Measurements from ENCODE around the gene AP3S2. TPM values are rescaled to one million over a fixed set of nuclear protein-coding genes. Genes with fewer than 3 reads are reported as not detected.
"Not testable (repeated sequence)": the region's sequence is repeated elsewhere in the genome, so short reads cannot be mapped to it uniquely, and the experiment has no call there.

AP3S2 gene
- total and polyA plus RNA-seq, 4 donors: 8.4 to 73.5 (median 25.9) TPM

DNA sequence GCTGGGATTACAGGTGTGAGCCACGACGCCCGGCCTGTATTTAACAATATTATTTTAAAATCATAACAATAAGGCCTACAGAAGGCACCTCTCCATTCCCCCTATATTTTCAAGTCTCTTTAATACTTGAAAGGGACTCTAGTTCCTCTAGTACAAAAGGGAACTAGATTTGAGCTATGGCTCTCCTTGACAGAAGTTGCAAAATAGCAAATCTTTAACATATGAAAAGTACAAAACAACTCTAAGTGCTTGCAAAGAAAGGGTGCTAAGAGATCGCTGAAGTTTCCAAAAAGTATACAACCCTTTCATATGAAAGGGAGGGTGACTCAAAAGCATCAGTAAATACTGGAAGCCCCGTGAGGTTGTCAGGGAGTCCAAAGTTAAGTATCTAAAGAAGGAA lies 23.8 kb downstream of the AP3S2 start:
- no peaks in the 10 kb centered on the region for H3K27me3 ChIP-seq (ENCODE audit: control insufficient read depth in 4 of 4, insufficient read depth in 4 of 4, low read length in 3 of 4)
- H3K4me3 ChIP-seq (ENCODE audit: low read depth in 1 of 3, low read length in 3 of 3): no peak overlapping the region
- peaks cover 0 to 2% (median 0%) of the 10 kb centered on the region in 4 donors for H3K36me3 ChIP-seq (ENCODE audit: control insufficient read depth in 4 of 4, insufficient read depth in 3 of 4, low read depth in 1 of 4, low read length in 3 of 4)
- H3K4me1 ChIP-seq (ENCODE audit: control insufficient read depth in 4 of 4, insufficient read depth in 4 of 4, low read length in 3 of 4): peaks cover 11 to 27% (median 15%) of the 10 kb centered on the region in 4 donors
- WGBS: 96% methylated on average over 5 of the region's 5 CpGs
- no peak overlapping the region for H3K9ac ChIP-seq (ENCODE audit: low read depth in 1 of 2, low read length in 2 of 2)
- DNase-seq (ENCODE audit: low spot score): no peak
- no peak for TF ChIP-seq HNF4A (conservative IDR thresholded peaks at IDR 0.05)
- no peak for TF ChIP-seq HNF4G (IDR thresholded peaks at IDR 0.05)
- TF ChIP-seq, protein P1, sequence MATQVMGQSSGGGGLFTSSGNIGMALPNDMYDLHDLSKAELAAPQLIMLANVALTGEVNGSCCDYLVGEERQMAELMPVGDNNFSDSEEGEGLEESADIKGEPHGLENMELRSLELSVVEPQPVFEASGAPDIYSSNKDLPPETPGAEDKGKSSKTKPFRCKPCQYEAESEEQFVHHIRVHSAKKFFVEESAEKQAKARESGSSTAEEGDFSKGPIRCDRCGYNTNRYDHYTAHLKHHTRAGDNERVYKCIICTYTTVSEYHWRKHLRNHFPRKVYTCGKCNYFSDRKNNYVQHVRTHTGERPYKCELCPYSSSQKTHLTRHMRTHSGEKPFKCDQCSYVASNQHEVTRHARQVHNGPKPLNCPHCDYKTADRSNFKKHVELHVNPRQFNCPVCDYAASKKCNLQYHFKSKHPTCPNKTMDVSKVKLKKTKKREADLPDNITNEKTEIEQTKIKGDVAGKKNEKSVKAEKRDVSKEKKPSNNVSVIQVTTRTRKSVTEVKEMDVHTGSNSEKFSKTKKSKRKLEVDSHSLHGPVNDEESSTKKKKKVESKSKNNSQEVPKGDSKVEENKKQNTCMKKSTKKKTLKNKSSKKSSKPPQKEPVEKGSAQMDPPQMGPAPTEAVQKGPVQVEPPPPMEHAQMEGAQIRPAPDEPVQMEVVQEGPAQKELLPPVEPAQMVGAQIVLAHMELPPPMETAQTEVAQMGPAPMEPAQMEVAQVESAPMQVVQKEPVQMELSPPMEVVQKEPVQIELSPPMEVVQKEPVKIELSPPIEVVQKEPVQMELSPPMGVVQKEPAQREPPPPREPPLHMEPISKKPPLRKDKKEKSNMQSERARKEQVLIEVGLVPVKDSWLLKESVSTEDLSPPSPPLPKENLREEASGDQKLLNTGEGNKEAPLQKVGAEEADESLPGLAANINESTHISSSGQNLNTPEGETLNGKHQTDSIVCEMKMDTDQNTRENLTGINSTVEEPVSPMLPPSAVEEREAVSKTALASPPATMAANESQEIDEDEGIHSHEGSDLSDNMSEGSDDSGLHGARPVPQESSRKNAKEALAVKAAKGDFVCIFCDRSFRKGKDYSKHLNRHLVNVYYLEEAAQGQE (IDR thresholded peaks at IDR 0.05): no peak
- TF ChIP-seq GABPA (IDR thresholded peaks at IDR 0.05 in 1 of 2, conservative IDR thresholded peaks at IDR 0.05 in 1 of 2): no peak
- no peak for TF ChIP-seq CTCF (IDR thresholded peaks at IDR 0.05; ENCODE audit: low read depth, low read length, missing input control)
- no peak for TF ChIP-seq TAF1 (conservative IDR thresholded peaks at IDR 0.05)
- TF ChIP-seq RXRA (IDR thresholded peaks at IDR 0.05): no peak
- TF ChIP-seq SP1 (IDR thresholded peaks at IDR 0.05): no peak
- TF ChIP-seq RAD21 (IDR thresholded peaks at IDR 0.05): no peak
- TF ChIP-seq, protein P2, sequence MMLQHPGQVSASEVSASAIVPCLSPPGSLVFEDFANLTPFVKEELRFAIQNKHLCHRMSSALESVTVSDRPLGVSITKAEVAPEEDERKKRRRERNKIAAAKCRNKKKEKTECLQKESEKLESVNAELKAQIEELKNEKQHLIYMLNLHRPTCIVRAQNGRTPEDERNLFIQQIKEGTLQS (IDR thresholded peaks at IDR 0.05): no peak
- TF ChIP-seq NR2F2 (IDR thresholded peaks at IDR 0.05): no peak
- TF ChIP-seq, protein P3, sequence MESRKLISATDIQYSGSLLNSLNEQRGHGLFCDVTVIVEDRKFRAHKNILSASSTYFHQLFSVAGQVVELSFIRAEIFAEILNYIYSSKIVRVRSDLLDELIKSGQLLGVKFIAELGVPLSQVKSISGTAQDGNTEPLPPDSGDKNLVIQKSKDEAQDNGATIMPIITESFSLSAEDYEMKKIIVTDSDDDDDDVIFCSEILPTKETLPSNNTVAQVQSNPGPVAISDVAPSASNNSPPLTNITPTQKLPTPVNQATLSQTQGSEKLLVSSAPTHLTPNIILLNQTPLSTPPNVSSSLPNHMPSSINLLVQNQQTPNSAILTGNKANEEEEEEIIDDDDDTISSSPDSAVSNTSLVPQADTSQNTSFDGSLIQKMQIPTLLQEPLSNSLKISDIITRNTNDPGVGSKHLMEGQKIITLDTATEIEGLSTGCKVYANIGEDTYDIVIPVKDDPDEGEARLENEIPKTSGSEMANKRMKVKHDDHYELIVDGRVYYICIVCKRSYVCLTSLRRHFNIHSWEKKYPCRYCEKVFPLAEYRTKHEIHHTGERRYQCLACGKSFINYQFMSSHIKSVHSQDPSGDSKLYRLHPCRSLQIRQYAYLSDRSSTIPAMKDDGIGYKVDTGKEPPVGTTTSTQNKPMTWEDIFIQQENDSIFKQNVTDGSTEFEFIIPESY (IDR thresholded peaks at IDR 0.05): no peak
- no peak for TF ChIP-seq MAX (IDR thresholded peaks at IDR 0.05)
- TF ChIP-seq FOXA1 (IDR thresholded peaks at IDR 0.05): no peak
- no peak for TF ChIP-seq EGR1 (IDR thresholded peaks at IDR 0.05; ENCODE audit: low read depth in 2 of 2)
- H3K9me3 ChIP-seq (ENCODE audit: control insufficient read depth in 4 of 4, low read length in 3 of 4): no peaks in the 10 kb centered on the region
- no peak overlapping the region for H3K27ac ChIP-seq (ENCODE audit: low read depth in 1 of 2, low read length in 2 of 2)

GRCh38 chr15:89869490-89869889 lies 24.3 kb downstream of the AP3S2 start:
- H3K36me3 ChIP-seq (ENCODE audit: control insufficient read depth in 4 of 4, insufficient read depth in 3 of 4, low read depth in 1 of 4, low read length in 3 of 4): not testable (repeated sequence)

More at GRCh38 chr15:89869490-89869889, 24.3 kb downstream of the AP3S2 start:
- not testable (repeated sequence) for H3K9ac ChIP-seq (ENCODE audit: low read depth in 1 of 2, low read length in 2 of 2); H3K4me3 ChIP-seq (ENCODE audit: low read depth in 1 of 3, low read length in 3 of 3); H3K27ac ChIP-seq (ENCODE audit: low read depth in 1 of 2, low read length in 2 of 2); H3K27me3 ChIP-seq (ENCODE audit: control insufficient read depth in 4 of 4, insufficient read depth in 4 of 4, low read length in 3 of 4); H3K9me3 ChIP-seq (ENCODE audit: control insufficient read depth in 4 of 4, low read length in 3 of 4); DNase-seq (ENCODE audit: low spot score)
- H3K4me1 ChIP-seq (ENCODE audit: control insufficient read depth in 4 of 4, insufficient read depth in 4 of 4, low read length in 3 of 4): peaks cover 11 to 30% (median 15%) of the 10 kb centered on the region in 4 donors
- 97% methylated on average over 9 of the region's 9 CpGs for WGBS
